Spinal cord (tissue), 10 donors: ENCODE data around the gene PHTF2. TPM values are rescaled to one million over a fixed set of nuclear protein-coding genes. Genes with fewer than 3 reads are reported as not detected.
"Not testable (repeated sequence)": the region's sequence is repeated elsewhere in the genome, so short reads cannot be mapped to it uniquely, and the experiment has no call there.

Experiments used
- DNase-seq, 6 donors: peaks; one replicate each; pipeline versions ENCODE4 v3.0.0 to v3.0.0-alpha.2; 2013 to 2015; ENCODE audit warnings: low spot score in 6 of 6, low read depth in 4 of 6
- H3K27ac ChIP-seq: one replicate; pipeline ENCODE4 v1.5.1; 2013; ENCODE audit warnings: low read depth, low read length, control low read depth
- H3K27me3 ChIP-seq: one replicate; pipeline ENCODE4 v1.6.1; 2013; ENCODE audit warnings: low read length; ENCODE audit not compliant: control insufficient read depth, insufficient read depth
- H3K36me3 ChIP-seq: one replicate; pipeline ENCODE4 v1.6.1; 2013; ENCODE audit warnings: low read length; ENCODE audit not compliant: control insufficient read depth, insufficient read depth
- H3K4me1 ChIP-seq: one replicate; pipeline ENCODE4 v1.6.1; 2013; ENCODE audit warnings: low read length; ENCODE audit not compliant: control insufficient read depth, insufficient read depth
- H3K4me3 ChIP-seq: one replicate; pipeline ENCODE4 v1.5.1; 2013; ENCODE audit warnings: low read depth, low read length, control low read depth
- H3K9me3 ChIP-seq: one replicate; pipeline ENCODE4 v1.6.1; 2013; ENCODE audit warnings: low read length; ENCODE audit not compliant: control insufficient read depth, insufficient read depth
- WGBS: methylation state at CpG from one replicate; pipeline ENCODE4 v1.1.5; 2013; ENCODE audit warnings: missing lambda C conversion rate; ENCODE audit not compliant: insufficient coverage; 5-methylcytosine and 5-hydroxymethylcytosine counted together
- polyA plus RNA-seq, 2 donors: library from polyadenylated mRNA; unstranded; fragments of 120-200 nt; gene quantifications; one replicate each; pipeline ENCODE4 v1.2.1, GENCODE V29; 2013; ENCODE audit not compliant: insufficient read length in 2 of 2
- total RNA-seq, 2 donors: library from RNA; depleted of rRNA in 1 of 2; stranded (reverse); fragments of 120-200 nt in 1 of 2; fragments of >200 nt in 1 of 2; gene quantifications; one replicate each; pipeline versions ENCODE4 v1.2.3 to v1.2.4, GENCODE V29; 2013 to 2014
- donor health status: healthy.

PHTF2 gene
- total and polyA plus RNA-seq, 4 donors: 23.2 to 50.5 (median 26.9) TPM

DNA sequence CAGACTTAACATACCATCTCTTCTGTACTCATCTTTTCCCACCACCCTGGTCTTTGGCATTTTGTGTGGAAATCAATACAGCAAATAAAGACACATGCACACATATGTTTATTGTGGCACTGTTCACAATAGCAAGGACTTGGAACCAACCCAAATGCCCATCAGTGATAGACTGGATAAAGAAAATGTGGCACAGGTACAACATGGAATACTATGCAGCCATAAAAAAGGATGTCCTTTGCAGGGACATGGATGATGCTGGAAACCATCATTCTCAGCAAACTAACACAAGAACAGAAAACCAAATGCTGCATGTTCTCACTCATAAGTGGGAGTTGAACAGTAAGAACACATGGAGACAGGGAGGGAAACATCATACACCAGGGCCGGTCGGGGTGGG lies 37.9 kb downstream of the PHTF2 start:
- not testable (repeated sequence) for H3K4me1 ChIP-seq, H3K27me3 ChIP-seq, H3K4me3 ChIP-seq, H3K27ac ChIP-seq, H3K36me3 ChIP-seq, DNase-seq, H3K9me3 ChIP-seq
- WGBS: no CpG with 5 or more reads among the region's 2 CpGs

DNA sequence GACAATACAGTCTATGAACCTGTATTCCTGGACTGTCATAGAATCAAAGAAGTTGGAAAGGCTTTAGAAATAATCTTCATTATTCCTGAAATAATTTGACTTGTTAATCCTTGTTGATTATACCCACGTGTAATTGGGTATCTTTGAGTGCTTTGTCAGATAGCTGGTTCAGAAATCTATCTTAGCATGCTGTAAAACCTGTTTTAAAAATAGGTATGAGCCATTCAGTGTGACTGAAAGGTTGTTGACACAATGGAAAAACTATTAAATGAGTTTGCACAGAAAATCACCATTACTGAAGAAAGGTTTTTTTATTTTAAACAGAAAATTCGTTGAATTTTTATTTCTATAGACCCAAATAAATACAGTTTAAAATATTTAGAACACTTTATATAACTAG lies 38.7 kb downstream of the PHTF2 start:
- Histone ChIP-seq H3K36me3 (no peaks in the 10 kb centered on the region), H3K4me3 (no peak overlapping the region), H3K27ac (no peak overlapping the region), H3K4me1 (no peaks in the 10 kb centered on the region), H3K9me3 (no peaks in the 10 kb centered on the region), H3K27me3 (no peaks in the 10 kb centered on the region)
- no peak for DNase-seq
- no CpG with 5 or more reads among the region's 2 CpGs for WGBS

DNA sequence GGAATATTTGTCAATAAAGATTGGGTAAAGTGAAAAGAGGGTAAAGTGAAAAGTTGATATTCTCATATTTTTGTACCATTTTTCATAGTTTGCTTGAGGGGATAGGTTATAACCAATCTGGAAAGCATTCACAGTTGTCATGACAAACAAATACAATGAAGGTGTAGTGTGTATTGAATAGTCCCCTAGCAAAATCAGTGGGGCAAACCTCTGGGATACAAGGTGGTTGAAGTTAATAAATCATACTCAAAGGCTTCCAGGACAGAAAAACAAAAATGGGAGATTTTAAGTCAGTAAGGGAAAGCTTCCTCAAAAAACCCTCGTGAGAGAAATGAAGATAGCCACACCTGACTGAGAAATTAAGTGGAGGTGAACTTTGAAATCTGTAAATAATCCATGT lies 39.4 kb downstream of the PHTF2 start:
- 100% methylated on average over 1 of the region's 1 CpG for WGBS
- no peak for DNase-seq
- Histone ChIP-seq H3K36me3 (no peaks in the 10 kb centered on the region), H3K4me3 (no peak overlapping the region), H3K9me3 (no peaks in the 10 kb centered on the region), H3K27ac (no peak overlapping the region), H3K27me3 (no peaks in the 10 kb centered on the region), H3K4me1 (no peaks in the 10 kb centered on the region)

DNA sequence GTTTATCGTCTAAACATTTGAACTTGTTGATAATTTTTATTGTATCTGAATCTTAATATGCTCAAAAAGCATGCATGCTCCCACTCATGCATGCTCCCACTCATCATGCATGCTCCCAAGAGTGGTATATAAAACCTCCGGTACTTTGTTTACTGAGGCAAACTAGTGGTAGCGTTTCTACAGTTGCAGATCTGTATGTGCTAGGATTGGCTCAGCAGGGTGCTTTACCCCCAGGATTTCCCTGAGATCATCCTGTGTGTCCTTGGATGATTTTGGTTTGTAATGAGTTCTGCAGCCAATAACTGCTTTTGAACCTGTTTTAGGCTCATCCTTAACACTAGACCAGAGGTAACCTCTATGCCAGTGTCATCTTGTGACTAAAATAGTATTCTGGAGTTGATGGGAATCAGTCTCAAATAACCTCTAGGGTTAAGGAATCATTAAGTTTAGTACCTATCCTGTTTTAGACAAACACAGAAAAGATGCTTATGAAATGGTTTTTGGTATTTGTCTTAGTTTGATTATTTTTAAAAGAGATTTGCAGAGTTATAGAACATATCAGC lies 40.4 kb downstream of the PHTF2 start:
- Histone ChIP-seq H3K27ac (no peak overlapping the region), H3K9me3 (no peaks in the 10 kb centered on the region), H3K4me1 (no peaks in the 10 kb centered on the region), H3K36me3 (no peaks in the 10 kb centered on the region), H3K27me3 (no peaks in the 10 kb centered on the region), H3K4me3 (no peak overlapping the region)
- WGBS: 57% methylated on average over 1 of the region's 3 CpGs
- peak in 1 of 6 donors; percentile 9 for DNase-seq

DNA sequence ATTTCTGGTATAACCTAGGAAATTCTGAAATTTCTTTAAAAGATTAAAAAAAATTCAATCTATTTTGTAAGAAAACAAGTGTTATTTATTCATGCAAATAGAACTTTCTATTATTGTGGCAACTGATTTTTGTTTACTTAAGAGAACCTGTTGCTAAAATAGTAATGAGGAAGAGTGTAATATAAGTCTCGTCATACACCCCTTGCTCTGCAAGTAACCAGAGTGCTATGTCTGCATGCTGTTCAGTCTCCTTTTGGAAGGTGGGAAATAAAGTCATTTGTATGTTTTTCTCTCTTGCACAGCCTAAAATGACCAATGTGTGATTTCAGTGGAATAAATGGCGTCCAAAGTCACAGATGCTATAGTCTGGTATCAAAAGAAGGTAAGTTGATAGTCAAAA lies 41.3 kb downstream of the PHTF2 start:
- no peak overlapping the region for H3K27ac ChIP-seq
- no peaks in the 10 kb centered on the region for H3K4me1 ChIP-seq
- no peaks in the 10 kb centered on the region for H3K27me3 ChIP-seq
- no CpG with 5 or more reads among the region's 2 CpGs for whole genome bisulfite sequencing
- DNase-seq: no peak
- no peaks in the 10 kb centered on the region for H3K36me3 ChIP-seq
- no peaks in the 10 kb centered on the region for H3K9me3 ChIP-seq
- H3K4me3 ChIP-seq: no peak overlapping the region

DNA sequence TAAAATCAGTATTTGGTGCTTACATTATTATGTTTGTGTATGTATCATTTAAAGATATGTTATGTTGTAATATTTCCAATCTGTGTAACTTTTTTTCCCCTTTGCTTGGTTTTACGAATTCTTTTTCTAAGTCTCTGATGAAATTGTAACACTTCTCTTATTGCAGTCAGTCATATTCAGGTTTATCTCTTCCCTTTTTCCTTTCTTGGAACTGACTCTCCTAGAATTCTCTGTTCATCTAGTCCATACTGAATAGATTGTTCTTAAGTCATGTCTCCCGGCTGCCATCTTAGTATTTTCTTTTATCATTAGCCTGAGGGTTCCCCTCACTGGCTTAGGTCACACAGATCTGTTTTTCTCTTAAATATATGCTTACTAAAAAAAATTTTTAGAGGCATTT lies 44.6 kb downstream of the PHTF2 start:
- Histone ChIP-seq H3K4me3 (no peak overlapping the region), H3K27me3 (no peaks in the 10 kb centered on the region), H3K27ac (no peak overlapping the region), H3K4me1 (no peaks in the 10 kb centered on the region), H3K9me3 (no peaks in the 10 kb centered on the region), H3K36me3 (no peaks in the 10 kb centered on the region)
- WGBS: no CpG with 5 or more reads among the region's 2 CpGs
- DNase-seq: no peak

DNA sequence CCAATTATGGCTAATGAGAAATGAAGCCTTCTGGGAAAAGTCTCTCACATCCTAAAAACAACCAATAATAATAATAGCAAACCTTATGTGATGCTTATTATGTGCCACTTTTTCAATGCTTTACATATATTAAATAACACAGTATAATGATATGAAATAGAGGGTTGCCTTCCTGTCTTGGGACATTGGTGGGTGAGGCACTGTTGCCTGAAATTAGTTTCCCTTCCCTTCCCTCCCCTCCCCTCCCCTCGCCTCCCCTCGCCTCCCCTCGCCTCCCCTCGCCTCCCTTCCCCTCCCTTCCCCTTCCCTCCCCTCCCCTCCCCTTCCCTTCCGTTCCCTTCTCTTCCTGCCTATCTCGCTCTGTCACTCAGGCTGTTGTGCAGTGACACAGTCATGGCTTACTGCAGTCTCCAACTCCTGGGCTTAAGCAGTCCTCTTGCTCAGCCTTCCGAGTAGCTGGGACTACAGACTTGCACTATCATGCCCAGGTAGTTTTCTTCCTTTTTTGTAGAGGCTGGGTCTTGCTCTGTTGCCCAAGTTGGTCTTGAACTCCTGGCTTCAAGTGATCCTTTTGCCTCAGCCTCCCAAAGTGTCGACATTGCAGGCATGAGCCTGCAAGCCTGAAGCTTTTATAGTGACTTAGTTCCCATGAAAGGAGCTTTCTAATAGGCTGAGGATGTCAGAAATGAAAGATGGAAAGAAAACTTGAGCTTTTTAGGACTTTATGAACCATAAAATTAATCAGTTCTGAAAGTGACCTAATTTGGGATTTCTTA lies 47.9 kb downstream of the PHTF2 start:
- Histone ChIP-seq H3K36me3 (no peaks in the 10 kb centered on the region), H3K27me3 (no peaks in the 10 kb centered on the region), H3K4me3 (no peak overlapping the region), H3K27ac (no peak overlapping the region), H3K9me3 (no peaks in the 10 kb centered on the region), H3K4me1 (no peaks in the 10 kb centered on the region)
- 83% methylated on average over 3 of the region's 8 CpGs for WGBS
- DNase-seq: no peak

DNA sequence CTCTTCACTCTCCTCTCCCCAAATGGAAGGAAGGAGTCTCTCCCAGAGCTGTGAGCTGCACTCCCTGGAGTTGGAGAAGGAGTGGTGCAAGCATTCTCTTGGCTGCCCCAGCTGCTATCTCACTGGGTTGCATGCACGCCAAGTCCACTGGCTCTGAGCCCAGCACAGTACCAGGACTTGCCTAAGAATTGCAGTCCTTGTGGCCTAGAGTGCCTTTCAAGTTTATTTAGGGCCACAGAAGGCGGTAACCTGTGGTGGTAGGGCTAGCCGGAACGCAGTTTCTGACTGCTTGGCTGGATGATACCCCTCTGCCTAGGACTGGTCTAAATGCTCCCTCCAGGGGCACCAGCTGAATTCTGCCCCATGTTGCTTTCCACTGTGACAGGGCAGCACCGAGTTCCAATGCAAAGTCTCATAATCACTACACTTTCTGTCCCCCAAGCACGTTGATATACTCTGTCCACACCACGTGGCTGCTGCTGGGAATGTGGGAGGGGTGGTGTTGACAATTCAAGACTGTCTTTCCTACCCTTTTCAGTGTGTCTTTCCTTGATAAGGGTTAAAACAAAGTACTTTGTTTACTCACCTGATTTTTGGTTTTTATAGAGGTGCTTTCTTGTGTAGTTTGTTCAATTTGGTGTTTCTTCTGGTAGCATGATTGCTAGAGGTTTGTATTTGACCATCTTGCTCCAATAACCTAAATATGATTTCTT lies 57.0 kb downstream of the PHTF2 start:
- WGBS: 70% methylated on average over 4 of the region's 7 CpGs

DNA sequence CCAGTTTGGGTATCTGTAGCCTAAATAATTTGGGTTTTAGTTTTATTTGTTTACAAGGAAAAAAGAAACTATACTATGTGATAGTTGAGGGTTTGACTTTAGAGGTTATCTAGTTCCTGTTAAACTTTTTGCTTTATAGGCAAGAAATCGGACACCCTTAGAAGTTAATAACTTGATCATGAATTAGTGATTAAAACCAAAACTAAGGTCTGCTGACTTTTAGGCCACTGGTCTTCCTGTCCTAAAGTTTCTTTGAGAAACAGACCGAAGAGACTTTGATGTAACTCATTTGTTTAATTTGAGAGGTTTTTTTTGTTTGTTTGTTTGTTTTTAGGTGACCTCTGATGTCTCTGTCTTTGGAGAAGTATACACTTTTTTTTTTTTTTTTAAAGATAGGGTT lies 59.7 kb downstream of the PHTF2 start:
- H3K27me3 ChIP-seq: no peaks in the 10 kb centered on the region
- H3K4me1 ChIP-seq: no peaks in the 10 kb centered on the region
- 71% methylated on average over 1 of the region's 2 CpGs for WGBS
- no peak overlapping the region for H3K27ac ChIP-seq
- no peaks in the 10 kb centered on the region for H3K9me3 ChIP-seq
- H3K4me3 ChIP-seq: no peak overlapping the region
- no peak for DNase-seq
- no peaks in the 10 kb centered on the region for H3K36me3 ChIP-seq

More for the DNA sequence above, 57.0 kb downstream of the PHTF2 start:
- H3K27ac ChIP-seq: no peak overlapping the region
- no peaks in the 10 kb centered on the region for H3K36me3 ChIP-seq
- H3K9me3 ChIP-seq: no peaks in the 10 kb centered on the region
- no peaks in the 10 kb centered on the region for H3K4me1 ChIP-seq
- no peaks in the 10 kb centered on the region for H3K27me3 ChIP-seq
- no peak overlapping the region for H3K4me3 ChIP-seq
- DNase-seq: peak in 1 of 6 donors; percentile 41

DNA sequence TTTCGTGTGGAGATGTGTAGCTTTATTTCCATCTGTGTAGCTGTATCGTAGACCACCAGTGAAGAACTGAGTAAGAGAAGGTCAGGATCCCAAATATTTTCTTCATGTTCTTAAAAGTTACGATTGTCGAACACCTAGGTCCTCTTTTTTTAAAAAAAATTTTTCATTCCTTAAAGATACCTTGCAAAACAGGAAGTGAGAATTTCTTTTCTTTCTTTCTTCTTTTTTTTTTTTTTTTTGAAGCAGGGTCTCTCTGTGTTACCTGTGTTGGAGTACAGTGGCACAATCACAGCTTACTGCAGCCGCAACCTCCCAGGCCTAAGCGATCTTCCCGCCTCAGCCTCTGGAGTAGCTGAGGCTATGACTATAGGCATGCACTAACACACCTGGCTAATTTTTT lies 60.8 kb downstream of the PHTF2 start:
- Histone ChIP-seq H3K4me3 (no peak overlapping the region), H3K27me3 (no peaks in the 10 kb centered on the region), H3K36me3 (no peaks in the 10 kb centered on the region), H3K4me1 (no peaks in the 10 kb centered on the region), H3K27ac (no peak overlapping the region), H3K9me3 (no peaks in the 10 kb centered on the region)
- no peak for DNase-seq
- 95% methylated on average over 3 of the region's 7 CpGs for WGBS
